Stromal cell of bone marrow (primary cell): ENCODE data around the gene MRPS23.

Experiments used
- DNase-seq: peaks from one replicate; pipeline ENCODE4 v3.0.0-alpha.2; 2012; ENCODE audit warnings: low read depth

The MRPS23 gene

GRCh38 chr17:57794841-57795240, 55.0 kb downstream of the MRPS23 start:
- DNase-seq: no peak

- DNase-seq: no peak
Measured at GRCh38 chr17:57788725-57789124, 61.1 kb downstream of the MRPS23 start.

GRCh38 chr17:57785022-57785421, 64.8 kb downstream of the MRPS23 start:
- no peak for DNase-seq
